NT2/D1 (cell line): ENCODE results near the gene ERAS.

Experiments
- SUZ12 ChIP-seq: IDR thresholded peaks from 2 replicates; pipeline ENCODE4 v1.6.1; 2011; ENCODE audit not compliant: insufficient read length, insufficient read depth; ENCODE audit errors: extremely low read depth
- YY1 ChIP-seq: IDR thresholded peaks from 2 replicates; pipeline ENCODE4 v1.6.1; 2011; ENCODE audit not compliant: insufficient read length, insufficient read depth
- ZNF274 ChIP-seq: IDR thresholded peaks from 2 replicates; pipeline ENCODE4 v1.6.1; 2011; ENCODE audit warnings: mild to moderate bottlenecking, low read depth, low read length

- TF ChIP-seq YY1 (no peak), ZNF274 (no peak), SUZ12 (no peak)
Measured at GRCh38 chrX:48854898-48855297, 28.6 kb downstream of the ERAS start.
